Measurements from ENCODE around the gene PNRC2.
A peak's percentile ranks its signal among the peaks of the same experiment; 100 is the strongest.
"Not testable (repeated sequence)": the region's sequence is repeated elsewhere in the genome, so short reads cannot be mapped to it uniquely, and the experiment has no call there.

PNRC2 gene

DNA sequence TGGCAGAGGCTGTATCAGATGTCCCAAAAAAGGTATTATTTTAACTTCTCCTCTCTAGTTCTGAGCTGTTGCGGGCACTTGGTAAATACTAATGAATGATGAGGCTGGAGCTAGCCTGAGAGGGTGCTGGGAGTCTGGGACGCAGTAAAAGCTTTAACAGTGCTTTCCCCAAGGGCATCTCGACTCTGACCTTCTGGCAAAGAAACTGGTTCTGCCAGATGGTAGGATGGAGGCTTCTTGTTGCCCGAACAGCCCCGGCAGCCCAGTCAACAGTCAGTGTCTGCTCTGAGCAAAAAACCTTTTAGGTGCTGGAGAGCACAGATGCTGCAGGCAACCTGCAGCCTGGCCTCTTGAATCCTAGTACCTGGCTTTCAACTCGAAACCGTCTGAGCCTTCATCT, 2.5 kb upstream of the PNRC2 start:
- no peak for DNase-seq

DNA sequence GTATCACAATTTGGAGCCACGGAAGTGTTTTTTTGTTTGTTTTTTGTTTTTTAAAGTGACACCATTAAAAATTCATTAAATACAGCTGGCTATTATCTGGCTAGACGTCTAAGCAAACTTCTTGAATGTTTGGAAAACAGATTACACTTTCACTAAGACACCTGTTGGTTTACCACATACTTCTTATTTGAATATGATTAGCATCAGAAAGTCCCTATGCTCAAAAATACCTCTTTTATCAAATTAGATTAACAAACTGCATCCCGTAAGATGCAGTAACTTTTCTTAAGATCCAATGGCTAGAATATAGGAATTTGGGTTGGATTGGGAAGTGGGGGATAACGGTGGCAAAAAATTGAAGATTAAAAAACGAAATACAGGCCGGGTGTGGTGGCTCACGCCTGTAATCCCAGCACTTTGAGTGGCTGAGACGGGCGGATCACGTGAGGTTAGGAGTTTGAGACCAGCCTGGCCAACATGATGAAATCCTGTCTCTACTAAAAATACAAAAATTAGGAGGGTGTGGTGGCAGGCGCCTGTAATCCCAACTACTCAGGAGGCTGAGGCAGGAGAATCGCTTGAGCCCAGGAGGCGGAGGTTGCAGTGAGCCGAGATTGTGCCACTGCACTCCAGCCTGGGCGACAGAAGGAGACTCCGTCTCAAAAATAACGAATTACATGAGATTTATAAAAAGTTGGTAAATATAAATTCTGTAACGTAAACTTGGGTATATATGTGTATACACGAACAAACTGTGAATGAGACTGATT, 1.4 kb upstream of the PNRC2 start:
- not testable (repeated sequence) for DNase-seq

DNA sequence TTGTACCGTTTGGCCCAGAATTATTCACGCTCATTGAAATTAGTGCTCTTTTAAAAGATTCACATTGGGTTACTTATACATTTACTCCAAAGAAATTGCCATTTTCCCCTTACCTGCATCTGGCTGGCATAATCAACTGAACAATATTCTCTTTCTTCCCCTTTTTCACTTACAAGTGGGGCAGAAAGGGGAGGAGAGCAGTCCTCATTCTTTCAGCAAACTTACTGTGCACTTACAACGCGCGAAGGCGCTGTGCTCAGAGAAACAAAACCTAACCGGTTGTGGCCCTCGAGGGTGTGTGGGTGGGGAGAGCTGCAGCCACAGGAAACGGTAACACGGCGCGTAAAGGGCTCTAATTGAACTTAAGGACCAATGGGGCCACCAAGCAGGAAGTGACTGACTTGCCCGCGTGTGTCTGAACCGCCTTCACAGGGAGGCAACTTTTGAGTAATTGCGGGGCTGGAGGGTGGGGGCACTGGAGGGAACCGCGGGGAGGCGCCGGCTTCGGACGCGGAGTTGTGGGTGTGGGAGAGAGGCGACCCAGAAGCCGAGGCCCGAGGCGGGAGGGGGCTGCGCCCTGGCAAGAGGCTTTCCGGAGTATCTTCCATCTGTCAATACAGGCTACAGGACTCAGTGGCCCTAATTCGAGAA, 693 bp upstream of the PNRC2 start:
- peak; percentile 97 for DNase-seq

DNA sequence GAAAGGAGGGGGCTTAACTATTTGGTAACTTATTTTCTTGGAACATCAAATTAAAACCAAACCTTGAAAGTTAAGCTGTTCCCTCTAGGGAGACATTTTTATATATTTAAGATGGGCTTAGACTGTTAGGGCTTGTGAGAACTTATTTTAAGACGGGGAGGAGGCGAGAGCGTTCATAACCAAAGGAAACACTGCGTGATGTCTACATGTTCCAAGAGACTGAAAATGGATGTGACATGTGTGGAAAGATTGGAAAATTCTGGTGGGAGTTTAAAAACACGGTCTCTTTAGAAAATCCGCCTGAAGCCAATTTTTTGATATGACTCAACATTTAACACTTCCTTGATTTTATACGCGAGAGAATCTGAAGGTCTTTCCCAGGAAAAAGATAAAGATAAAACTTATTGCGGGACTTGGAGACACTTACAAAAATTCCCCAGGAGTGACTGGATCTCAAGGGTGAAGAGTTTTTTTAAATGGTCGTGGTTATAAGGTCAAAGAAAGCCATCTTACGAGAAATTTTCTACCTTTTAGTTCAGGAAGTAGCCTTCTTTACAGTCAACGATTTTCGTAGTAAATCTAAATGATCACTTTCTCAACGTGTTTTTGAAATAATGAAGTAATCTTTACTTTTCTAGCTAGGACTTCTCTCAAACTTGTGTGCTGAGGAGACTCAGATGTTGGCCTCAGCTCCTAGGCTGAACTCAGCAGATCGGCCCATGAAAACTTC, 828 bp downstream of the PNRC2 start:
- DNase-seq: no peak

DNA sequence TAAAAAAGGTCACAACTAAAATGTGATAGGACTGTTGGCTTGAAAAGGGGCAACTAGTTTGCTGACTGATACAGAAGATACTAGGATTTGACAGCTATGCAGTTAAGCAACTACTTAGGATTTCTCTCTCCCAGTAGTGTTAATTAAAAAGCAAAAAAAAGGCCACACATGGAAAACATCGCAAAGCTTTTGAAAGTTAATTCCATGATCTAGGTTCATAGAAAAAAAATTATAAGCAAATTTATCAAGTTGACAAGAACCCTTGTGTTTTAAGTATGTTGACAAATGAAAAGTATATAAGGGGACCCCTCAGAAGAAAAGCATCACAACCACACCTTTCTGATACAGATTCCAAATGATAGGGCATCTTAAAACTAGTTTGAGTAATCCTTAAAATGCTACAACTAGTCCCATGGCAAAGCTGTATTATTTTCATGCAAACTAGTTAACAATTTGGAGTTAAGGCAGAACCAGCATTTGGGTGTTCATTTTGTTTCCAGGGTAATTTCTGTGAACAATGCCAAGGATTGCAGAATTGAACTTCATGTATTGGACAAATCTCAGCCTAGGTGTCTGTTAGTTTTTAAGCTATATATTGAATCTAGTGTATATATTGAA, 4.1 kb downstream of the PNRC2 start:
- DNase-seq: no peak

DNA sequence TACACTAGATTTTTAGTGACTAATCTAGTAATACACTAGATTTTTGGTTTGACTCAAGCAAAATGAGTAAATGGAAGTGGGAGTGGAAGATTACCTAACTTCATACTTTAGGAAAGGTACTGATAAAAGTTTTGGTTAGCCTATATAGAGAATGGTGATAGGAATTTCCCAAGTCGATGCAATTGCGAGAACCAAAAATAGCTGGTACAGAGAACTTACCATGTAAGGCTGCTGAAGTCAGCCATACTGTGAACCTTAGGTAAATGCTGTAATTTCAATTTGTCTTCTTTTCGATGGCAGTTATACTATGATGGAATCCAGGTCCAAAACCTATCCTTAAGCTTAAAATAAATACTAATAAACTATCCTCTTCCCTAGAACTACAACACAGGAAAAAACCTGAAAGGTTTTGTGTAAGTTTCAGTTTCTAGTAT, 4.6 kb downstream of the PNRC2 start:
- DNase-seq: no peak

DNA sequence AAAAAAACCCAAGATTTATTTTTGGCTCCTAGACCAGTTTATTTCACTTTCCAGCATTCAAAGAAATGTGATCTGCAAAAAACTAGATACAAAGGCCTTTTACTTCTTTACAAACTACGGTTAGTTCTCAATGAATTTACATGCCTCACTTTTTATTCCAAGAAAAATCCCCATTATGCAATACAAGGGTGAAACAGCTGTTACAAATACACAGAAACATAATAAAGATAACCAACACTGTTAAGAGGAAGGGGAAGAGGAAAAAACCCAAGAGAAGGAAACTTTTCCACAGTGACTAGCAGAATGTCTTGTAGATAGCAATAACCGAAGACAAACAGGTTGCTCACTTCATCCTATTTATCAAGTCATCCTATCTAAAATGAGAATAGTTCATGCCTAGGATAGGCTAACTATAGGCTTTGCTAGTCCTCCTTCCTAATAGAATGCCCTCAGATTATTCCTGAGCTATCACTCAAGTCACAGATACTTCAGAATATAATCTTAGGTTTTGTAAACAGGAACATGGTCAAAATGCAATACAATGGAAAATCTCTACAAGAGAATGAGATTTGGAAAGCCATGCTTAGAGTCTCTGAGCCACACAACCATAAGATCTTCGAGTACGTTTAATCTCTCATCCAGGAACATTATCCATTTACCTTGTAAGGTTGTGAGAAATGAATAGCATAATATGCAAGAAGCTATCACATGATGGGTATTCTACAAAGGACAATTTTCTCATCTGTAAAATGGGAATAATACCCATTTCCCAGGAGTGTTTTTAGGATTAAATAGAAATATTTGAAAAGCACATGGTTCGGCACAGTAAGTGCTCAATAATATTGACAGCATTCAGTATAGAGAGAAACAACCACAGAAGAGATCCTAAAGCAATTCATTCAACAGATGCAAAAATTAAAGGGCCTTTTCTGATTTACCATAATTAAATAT, 5.4 kb downstream of the PNRC2 start:
- no peak for DNase-seq

DNA sequence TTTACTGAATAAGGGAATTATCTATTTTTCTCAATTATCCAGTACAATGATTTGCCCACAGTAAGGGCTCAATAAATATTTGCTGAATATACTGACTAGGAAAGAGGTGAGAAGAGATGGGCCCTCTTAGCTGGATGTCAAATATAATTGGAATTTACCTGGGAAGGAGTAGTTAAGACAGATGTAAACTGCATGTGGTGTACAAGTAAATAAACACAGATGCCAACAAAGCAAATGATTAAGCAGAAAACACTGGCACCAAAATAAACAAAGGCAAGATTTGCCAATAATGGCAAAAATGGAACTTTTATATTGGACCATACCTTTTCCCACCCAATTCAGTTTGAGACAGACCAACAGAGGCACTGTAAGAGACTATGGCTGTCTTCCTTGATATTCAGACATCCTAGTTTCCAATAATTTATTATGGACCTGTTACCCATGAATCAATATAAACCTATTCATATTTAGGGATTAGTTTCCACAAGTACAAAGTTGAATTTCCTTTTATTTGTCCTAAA, 7.4 kb downstream of the PNRC2 start:
- no peak for DNase-seq

DNA sequence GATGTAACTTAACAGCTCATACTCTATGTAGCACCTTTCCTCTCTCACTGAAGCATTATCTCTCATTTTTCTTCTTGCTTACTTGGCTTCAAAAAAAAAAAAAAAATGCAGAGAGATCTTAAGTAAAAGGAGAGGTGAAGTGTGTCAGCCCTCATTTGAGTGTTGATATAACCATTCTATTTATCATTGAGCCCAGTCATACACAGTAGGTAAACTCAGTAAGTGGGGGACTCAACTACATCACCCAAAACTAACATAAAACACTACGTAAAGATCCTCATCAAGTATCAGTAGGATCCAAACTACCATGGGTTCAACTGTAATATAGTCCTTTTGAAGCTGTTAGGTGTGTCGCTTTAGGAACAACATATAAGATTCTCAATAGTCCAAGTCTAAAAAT, 8.2 kb downstream of the PNRC2 start:
- no peak for DNase-seq

DNA sequence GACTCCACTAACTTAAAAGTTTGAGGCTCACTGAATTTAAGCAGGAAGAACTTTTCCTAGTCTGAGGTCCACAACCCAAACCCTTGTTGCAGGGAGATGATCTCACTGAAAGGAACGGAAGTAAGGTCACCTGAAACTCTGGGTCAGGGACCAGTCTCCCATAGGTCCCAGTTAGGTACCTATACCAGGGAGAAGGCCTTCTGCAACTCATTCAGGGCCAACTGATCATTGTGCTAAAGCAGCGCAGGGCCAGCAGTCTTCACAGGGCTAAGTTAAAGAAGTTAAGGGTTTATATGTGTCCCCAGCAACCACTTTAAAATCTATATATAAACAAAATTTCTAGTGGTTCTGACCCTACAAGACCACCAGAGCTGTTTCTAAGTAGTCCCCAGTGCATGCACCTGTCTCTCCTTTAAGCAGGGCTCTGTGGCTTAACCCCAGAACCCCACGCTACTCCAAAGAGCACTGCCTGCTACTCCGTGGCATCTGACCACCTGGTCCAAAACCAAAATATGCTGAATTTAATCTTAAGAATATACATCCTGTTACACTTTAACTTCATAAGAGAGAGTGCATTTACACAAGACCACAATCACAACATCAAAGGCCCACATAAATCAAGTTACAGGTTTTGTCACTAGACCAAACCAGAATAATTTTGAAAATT, 17.7 kb downstream of the PNRC2 start:
- DNase-seq: no peak

DNA sequence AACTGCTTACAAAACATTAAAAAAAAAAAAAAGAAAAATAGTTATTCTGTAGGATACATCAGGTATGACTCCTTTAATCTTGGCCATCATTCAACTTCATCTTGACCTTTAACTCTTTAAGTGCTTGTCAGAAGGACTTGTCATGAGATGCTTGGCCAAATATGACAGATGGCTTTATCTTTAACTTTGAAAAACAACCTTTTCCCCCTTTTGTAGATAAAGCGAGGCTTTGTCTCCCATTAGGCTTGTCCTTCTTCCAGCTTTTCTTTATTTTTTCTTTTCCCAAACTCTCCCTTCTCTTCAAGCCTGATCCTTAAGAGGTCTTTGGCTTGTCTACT, 18.2 kb downstream of the PNRC2 start:
- no peak for DNase-seq

DNA sequence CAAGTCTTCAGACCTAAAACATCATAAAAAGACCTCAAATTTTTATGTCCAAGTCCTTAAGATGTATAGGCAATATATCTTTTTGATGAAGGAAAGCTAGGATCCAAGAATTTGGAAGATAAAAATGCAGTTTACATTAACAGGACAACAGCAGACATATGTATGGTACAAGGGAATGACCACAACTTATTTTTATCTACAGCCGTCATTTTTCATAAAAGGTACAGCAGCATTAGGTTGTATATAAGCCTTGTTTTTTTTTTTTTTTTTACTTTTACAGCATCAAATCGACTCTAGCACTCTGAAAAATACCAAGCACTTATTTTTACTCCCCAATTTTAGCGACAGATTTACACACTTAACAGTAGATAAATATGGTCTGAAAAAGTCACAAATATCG, 19.2 kb downstream of the PNRC2 start:
- DNase-seq: no peak

DNA sequence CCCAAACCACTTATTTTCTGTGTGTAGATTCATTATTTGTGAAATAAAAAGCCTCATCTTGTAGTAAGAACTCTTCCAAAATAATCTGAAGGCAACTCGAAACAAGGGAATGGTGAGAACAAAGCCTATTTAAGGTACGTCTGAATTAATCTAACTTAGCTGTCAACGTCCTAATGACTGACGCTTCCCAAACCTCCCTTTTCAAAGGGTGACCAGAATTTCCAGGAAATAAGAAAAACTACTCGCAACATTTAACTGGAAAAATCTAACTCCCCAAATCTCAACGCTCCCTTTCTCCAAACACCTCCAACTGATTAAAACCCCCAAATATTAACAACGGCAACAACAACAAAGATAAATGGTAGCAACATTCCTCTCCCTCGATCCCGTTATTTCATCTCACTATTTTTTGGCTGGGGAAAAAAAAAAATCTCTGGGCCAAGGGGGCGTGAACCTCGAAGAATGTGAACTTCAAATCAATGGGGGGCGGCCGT, 19.8 kb downstream of the PNRC2 start:
- DNase-seq: no peak

DNA sequence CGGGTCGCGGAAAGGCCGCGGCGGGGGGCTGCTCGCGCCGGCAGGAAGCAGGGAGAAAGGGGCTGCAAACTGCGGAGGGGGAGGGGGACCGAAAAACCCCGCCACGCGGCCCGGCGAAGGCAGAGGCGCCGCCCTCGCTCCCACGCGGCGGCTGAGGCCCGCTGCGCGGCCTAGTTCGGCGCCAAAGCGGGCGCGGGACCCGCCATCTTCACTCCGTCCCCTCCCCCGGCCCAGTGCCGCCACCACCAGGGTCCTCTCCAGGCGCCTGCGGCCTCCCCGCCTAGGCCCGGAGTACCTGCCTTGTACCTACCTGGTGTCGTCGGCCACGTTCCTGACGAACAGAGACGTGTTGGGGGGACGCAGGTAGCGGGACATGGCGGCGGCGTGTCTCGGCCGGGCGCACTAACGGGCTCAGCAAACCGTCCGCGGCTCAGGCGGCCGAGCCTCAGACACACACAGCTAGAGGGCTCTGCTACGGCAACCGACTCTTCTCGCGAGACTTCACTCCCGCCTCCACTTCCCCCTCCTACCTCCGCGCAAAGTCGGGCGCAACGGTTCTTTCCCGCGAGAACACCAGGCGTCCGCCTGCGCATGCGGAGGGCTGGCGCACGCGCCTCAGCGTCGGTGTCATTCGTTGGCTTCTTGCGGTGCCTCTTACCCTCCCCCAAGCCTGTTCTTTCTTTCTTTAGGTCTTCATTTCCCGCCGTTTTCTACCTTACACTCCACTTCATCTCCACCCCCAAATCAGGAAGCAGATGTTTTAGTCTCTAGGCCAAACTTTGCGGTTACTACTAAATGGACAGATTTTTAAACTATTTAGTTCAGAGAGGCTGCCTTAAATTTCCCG, 20.5 kb downstream of the PNRC2 start, which contains the start of gene SRSF10:
TSS of gene SRSF10 (minus strand) at position 447 of the 847 bp plus-strand sequence. CDS start at position 375, 72 bp downstream.
- DNase-seq: peak; percentile 97

DNA sequence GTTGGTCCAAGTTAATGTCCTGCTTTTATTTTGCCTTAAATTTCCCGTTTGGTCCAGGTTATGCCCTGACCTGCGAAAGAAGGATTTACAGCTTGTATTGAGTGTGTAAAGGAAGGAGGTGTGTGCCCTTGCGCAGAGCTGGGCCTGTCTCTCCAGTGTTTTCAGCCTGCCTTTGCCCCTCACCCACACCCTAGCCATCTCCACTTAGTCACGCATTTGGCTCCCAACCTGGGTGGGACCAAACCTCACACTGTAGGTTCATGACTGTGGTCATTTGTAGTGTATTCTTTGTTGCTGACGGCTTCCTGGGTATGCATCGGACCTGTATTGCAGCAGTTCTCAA, 21.1 kb downstream of the PNRC2 start:
- DNase-seq: no peak

DNA sequence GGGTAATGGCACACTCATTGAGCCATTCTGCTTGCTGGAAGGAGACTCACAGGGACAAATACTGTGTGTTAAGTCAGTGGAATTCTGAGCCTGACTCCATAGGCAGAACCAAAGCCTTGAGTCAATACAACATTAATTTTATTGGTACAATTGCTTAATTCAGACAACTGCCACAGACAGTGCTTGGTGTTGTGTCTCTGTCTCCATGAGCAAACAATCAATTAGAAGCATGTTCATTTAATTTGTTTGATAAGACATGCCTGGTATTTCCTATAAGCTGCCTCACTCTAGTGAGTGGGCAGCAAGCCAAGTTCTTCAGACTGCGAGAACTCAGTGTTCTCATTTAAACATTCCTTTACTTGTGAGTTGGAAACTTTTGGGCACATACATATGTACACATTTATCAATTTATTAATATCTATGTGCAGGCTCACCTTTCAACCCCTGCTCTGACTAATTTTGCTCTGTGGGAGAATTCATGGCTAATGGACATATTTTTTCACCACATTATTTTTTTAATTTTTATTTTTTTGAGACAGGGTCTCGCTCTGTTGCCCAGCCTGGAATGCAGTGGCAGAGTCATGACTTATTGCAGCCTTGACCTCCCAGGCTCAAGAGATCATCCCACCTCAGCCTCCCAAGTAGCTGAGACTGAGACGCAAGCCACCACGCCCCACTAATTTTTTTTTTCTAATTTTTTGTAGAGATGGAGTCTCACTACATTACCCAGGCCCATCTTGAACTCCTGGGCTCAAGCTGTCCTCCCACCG, 25.0 kb downstream of the PNRC2 start:
- no peak for DNase-seq

DNA sequence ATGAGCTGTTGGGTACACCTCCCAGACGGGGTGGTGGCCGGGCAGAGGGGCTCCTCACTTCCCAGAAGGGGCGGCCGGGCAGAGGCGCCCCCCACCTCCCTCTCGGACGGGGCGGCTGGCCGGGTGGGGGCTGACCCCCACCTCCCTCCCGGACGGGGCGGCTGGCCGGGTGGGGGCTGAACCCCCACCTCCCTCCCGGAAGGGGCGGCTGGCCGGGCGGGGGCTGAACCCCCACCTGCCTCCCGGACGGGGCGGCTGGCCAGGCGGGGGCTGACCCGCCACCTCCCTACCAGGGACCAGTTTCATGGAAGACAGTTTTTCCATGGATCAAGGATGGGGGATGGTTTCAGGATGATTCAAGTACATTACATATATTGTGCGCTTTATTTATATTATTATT, 27.4 kb downstream of the PNRC2 start:
- DNase-seq: not testable (repeated sequence)

DNA sequence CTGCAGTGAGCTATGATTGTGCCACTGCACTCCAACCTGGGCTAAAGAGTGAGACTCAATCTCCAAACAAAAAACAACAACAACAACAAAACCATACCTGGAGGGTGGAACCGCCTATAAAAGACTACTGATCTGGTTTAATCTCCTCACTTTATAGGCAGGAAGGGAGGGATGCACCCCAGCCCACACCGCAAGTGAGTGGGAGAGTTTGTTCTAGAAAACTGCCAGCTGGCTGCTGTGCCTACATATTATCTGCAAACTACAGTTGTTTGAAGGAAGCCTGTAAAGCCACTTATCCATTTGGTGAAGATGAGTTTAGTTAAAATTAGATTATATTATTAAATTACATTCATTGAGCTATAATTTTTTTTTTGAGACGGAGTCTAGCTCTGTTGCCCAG, 29.6 kb downstream of the PNRC2 start:
- DNase-seq: no peak

DNA sequence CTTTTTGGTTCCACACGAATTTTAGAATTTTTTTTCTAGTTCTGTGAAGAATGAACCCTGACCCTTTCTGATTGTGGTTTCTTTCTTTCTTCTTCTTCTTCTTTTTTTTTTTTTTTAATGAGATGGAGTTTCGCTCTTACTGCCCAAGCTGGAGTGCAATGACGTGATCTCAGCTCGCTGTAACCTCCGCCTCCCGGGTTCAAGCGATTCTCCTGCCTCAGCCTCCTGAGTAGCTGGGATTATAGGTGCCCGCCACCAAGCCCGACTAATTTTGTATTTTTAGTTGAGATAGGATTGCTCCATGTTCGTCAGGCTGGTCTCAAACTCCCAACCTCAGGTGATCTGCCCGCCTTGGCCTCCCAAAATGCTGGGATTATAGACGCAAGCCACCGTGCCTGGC, 32.4 kb downstream of the PNRC2 start:
- not testable (repeated sequence) for DNase-seq

DNA sequence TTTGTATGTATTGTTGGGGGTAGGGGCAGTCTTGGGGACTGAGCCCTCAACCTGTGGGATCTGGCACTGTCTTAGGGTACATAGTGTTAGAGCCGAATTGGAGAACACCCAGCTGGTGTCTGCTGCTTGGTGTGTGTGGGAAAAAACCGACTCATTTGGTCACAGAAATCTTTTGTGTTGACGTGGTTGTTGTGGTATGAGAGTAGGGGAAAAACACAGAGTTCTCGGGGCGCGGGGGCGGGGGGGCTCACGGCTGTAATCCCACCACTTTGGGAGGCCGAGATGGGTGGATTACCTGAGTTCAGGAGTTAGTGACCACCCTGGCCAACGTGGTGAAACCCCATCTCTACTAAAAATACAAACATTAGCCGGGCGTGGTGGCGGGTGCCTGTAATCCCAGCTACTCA, 35.8 kb downstream of the PNRC2 start:
- no peak for DNase-seq
